Measurements from ENCODE around the gene LRRC26. TPM values are rescaled to one million over a fixed set of nuclear protein-coding genes. Genes with fewer than 3 reads are reported as not detected.

The LRRC26 gene
- total RNA-seq, 1 experiment from 2014 or later, result 0.40 TPM

DNA sequence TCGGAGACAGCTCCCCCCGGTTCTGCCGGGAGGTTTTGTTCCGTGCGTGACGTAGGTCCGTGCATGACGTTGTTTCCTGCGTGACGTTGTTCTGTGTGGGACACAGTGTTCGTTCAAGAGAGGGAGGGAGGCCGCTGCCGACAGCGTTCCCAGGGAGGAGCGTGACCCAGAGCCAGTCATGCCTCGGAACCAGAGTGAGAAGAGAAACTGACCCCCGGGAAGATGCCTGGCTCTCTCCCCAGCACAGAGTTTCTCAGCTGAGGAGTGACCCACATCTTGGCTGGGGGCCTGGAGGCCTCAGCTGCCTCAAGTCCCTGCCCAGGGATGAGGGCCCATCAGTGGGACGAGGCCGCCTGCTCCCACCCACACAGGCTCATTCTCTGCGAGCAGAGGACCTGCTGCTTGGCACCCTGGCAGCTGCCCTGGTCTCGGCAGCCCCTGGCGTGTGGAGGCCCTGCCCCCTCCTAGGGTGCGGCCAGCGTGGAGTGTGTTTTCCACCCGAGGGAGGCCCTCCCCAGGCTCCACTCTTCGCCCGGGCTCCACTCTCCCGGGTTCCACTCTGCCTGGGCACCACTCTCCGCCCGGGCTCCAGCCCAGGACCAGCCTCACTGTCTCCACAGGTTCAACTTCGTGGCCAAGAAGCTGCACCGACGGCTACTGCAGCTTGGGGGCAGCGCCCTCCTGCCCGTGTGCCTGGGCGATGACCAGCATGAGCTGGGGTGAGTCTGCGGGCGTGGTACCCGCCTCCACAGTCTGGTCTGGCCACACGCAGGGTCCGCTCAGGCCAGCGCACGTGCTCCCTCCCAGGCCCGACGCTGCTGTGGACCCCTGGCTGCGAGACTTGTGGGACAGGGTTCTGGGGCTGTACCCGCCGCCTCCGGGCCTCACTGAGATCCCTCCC is 43.6 kb upstream of the LRRC26 start:
- no peak overlapping the region for H3K27ac ChIP-seq (ENCODE audit: low read length)
- ATAC-seq (no peak), DNase-seq (no peak)
- no peaks in the 10 kb centered on the region for H3K9me3 ChIP-seq (ENCODE audit: low read length)
- TF ChIP-seq EZH2phosphoT487 (IDR thresholded peaks at IDR 0.05; ENCODE audit: borderline replicate concordance, low read length), result no peak
- TF ChIP-seq, protein P1, sequence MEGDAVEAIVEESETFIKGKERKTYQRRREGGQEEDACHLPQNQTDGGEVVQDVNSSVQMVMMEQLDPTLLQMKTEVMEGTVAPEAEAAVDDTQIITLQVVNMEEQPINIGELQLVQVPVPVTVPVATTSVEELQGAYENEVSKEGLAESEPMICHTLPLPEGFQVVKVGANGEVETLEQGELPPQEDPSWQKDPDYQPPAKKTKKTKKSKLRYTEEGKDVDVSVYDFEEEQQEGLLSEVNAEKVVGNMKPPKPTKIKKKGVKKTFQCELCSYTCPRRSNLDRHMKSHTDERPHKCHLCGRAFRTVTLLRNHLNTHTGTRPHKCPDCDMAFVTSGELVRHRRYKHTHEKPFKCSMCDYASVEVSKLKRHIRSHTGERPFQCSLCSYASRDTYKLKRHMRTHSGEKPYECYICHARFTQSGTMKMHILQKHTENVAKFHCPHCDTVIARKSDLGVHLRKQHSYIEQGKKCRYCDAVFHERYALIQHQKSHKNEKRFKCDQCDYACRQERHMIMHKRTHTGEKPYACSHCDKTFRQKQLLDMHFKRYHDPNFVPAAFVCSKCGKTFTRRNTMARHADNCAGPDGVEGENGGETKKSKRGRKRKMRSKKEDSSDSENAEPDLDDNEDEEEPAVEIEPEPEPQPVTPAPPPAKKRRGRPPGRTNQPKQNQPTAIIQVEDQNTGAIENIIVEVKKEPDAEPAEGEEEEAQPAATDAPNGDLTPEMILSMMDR (conservative IDR thresholded peaks at IDR 0.05; ENCODE audit: low read depth, low read length), result peak; percentile 47; the same call in 1 of the 2 replicates
- no peak for TF ChIP-seq EZH2 (IDR thresholded peaks at IDR 0.05; ENCODE audit: low read length, unreplicated experiment)
- no peaks in the 10 kb centered on the region for H3K27me3 ChIP-seq (ENCODE audit: low read length)
- no TSS peak for BruUV-seq (replicated peaks)
- no peak overlapping the region for H2AFZ ChIP-seq (ENCODE audit: low read length)
- CTCF ChIA-PET, result no interaction called here
- H3F3A ChIP-seq (ENCODE audit: low read length, unreplicated experiment), result no peaks in the 10 kb centered on the region
- intact Hi-C loops (cut with micrococcal nuclease), result no loop called here
- peaks cover 17% of the 10 kb centered on the region for H3K4me1 ChIP-seq (ENCODE audit: insufficient read depth, low read length)
- H3K36me3 ChIP-seq (ENCODE audit: low read depth, low read length), result no peaks in the 10 kb centered on the region
- H3K9me2 ChIP-seq (replicated peaks; ENCODE audit: low read length), result no peaks in the 10 kb centered on the region
- no peaks in the 10 kb centered on the region for H3K79me2 ChIP-seq (ENCODE audit: low read length)
- H3K9ac ChIP-seq (ENCODE audit: low read length), result no peak overlapping the region
- no peak overlapping the region for H3K4me2 ChIP-seq (ENCODE audit: low read length)
- H4K20me1 ChIP-seq (ENCODE audit: low read length), result no peaks in the 10 kb centered on the region
- POLR2A ChIA-PET (ENCODE audit: unreplicated experiment), result no interaction called here
- no peak overlapping the region for H3K4me3 ChIP-seq (ENCODE audit: low read length)

DNA sequence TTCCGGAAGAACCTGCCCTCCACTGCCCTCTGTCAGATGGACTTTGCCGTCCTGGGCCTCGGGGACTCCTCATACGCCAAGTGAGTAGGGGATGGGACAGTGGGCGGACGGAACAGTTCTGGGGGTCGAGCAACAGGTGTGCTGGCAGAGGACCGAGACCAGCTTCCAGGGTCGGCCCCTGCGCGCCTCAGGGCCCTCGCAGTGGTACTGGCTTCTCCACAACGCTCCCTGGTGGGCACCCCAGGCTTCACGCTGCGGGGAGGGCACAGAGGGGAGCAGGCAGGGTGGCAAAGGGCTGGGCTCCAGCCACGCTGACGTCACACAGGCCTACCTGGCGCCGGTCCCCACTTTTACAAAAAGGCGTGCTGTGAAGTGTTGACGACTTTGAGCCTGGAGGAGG is 42.7 kb upstream of the LRRC26 start:
- Histone ChIP-seq H3K36me3 (ENCODE audit: low read depth, low read length) (no peaks in the 10 kb centered on the region), H3K9ac (ENCODE audit: low read length) (no peak overlapping the region), H3K4me2 (ENCODE audit: low read length) (no peak overlapping the region), H3F3A (ENCODE audit: low read length, unreplicated experiment) (no peaks in the 10 kb centered on the region), H3K79me2 (ENCODE audit: low read length) (peaks cover 1% of the 10 kb centered on the region; the same call in 1 of the 2 replicates), H3K27ac (ENCODE audit: low read length) (no peak overlapping the region), H3K4me3 (ENCODE audit: low read length) (no peak overlapping the region), H3K9me3 (ENCODE audit: low read length) (no peaks in the 10 kb centered on the region), H3K9me2 (replicated peaks; ENCODE audit: low read length) (no peaks in the 10 kb centered on the region), H4K20me1 (ENCODE audit: low read length) (no peaks in the 10 kb centered on the region), H2AFZ (ENCODE audit: low read length) (no peak overlapping the region), H3K4me1 (ENCODE audit: insufficient read depth, low read length) (peaks cover 8% of the 10 kb centered on the region; the same call in 1 of the 2 replicates), H3K27me3 (ENCODE audit: low read length) (no peaks in the 10 kb centered on the region)
- CTCF ChIA-PET, result no interaction called here
- intact Hi-C loops (cut with micrococcal nuclease), result no loop called here
- TF ChIP-seq EZH2phosphoT487 (IDR thresholded peaks at IDR 0.05; ENCODE audit: borderline replicate concordance, low read length), result no peak
- TF ChIP-seq, protein P1 (conservative IDR thresholded peaks at IDR 0.05; ENCODE audit: low read depth, low read length), result no peak
- TF ChIP-seq EZH2 (IDR thresholded peaks at IDR 0.05; ENCODE audit: low read length, unreplicated experiment), result no peak
- DNase-seq, result no peak
- BruUV-seq (replicated peaks), result no TSS peak
- POLR2A ChIA-PET (ENCODE audit: unreplicated experiment), result no interaction called here
- ATAC-seq, result no peak

- no peak overlapping the region for H2AFZ ChIP-seq (ENCODE audit: low read length)
- POLR2A ChIA-PET (ENCODE audit: unreplicated experiment), result no interaction called here
- CTCF ChIA-PET, result no interaction called here
- H3K9me2 ChIP-seq (replicated peaks; ENCODE audit: low read length), result no peaks in the 10 kb centered on the region
- no TSS peak for BruUV-seq (replicated peaks)
- peaks cover 8% of the 10 kb centered on the region for H3K4me1 ChIP-seq (ENCODE audit: insufficient read depth, low read length)
- H3K4me3 ChIP-seq (ENCODE audit: low read length), result no peak overlapping the region
- H3K27ac ChIP-seq (ENCODE audit: low read length), result no peak overlapping the region
- DNase-seq (no peak), ATAC-seq (no peak)
- no peak overlapping the region for H3K4me2 ChIP-seq (ENCODE audit: low read length)
- H3F3A ChIP-seq (ENCODE audit: low read length, unreplicated experiment), result no peaks in the 10 kb centered on the region
- no peaks in the 10 kb centered on the region for H4K20me1 ChIP-seq (ENCODE audit: low read length)
- intact Hi-C loops (cut with micrococcal nuclease), result no loop called here
- H3K9ac ChIP-seq (ENCODE audit: low read length), result no peak overlapping the region
- TF ChIP-seq, protein P1 (conservative IDR thresholded peaks at IDR 0.05; ENCODE audit: low read depth, low read length), result no peak
- TF ChIP-seq EZH2phosphoT487 (IDR thresholded peaks at IDR 0.05; ENCODE audit: borderline replicate concordance, low read length), result no peak
- no peak for TF ChIP-seq EZH2 (IDR thresholded peaks at IDR 0.05; ENCODE audit: low read length, unreplicated experiment)
- no peaks in the 10 kb centered on the region for H3K27me3 ChIP-seq (ENCODE audit: low read length)
- H3K36me3 ChIP-seq (ENCODE audit: low read depth, low read length), result no peaks in the 10 kb centered on the region
- peaks cover 11% of the 10 kb centered on the region for H3K79me2 ChIP-seq (ENCODE audit: low read length)
- no peaks in the 10 kb centered on the region for H3K9me3 ChIP-seq (ENCODE audit: low read length)
Measured at GRCh38 chr9:137211532-137211931, 41.7 kb upstream of the LRRC26 start.

Data from PC-3 (cell line).